Psoas muscle (tissue), 8 donors: Measurements from ENCODE around the gene CYP2U1. TPM values are rescaled to one million over a fixed set of nuclear protein-coding genes. Genes with fewer than 3 reads are reported as not detected.
"Not testable (repeated sequence)": the region's sequence is repeated elsewhere in the genome, so short reads cannot be mapped to it uniquely, and the experiment has no call there.

Source experiments
- ATAC-seq, 4 donors: fragments of 200-7000 bp; cut with Tn5 transposase; one replicate each; pipeline ENCODE4 v1.9.1; 2020; ENCODE audit warnings: moderate library complexity in 3 of 4, mild to moderate bottlenecking in 2 of 4
- DNase-seq, 2 donors: peaks; one replicate each; pipeline ENCODE4 v3.0.0-alpha.2; 2020
- H3K27ac ChIP-seq: fragments of 200-600 bp; one replicate; pipeline ENCODE4 v1.8.0; 2022
- H3K27me3 ChIP-seq, 3 donors: fragments of 200-600 bp in 1 of 3; one replicate each; pipeline versions ENCODE4 v1.6.1 to v1.8.0; 2013 to 2022; ENCODE audit warnings: low read length in 2 of 3, mild to moderate bottlenecking in 2 of 3, moderate library complexity in 1 of 3; ENCODE audit not compliant: insufficient read depth in 3 of 3
- H3K36me3 ChIP-seq, 2 donors: fragments of 200-600 bp in 1 of 2; one replicate each; pipeline versions ENCODE4 v1.6.1 to v1.8.0; 2013 to 2022; ENCODE audit warnings: low read depth in 1 of 2, mild to moderate bottlenecking in 1 of 2, moderate library complexity in 1 of 2; ENCODE audit not compliant: insufficient read depth in 1 of 2
- H3K4me1 ChIP-seq: fragments of 200-600 bp; one replicate; pipeline ENCODE4 v1.8.0; 2022
- H3K4me3 ChIP-seq: fragments of 200-600 bp; one replicate; pipeline ENCODE4 v1.8.0; 2022; ENCODE audit warnings: mild to moderate bottlenecking
- H3K9me3 ChIP-seq: fragments of 200-600 bp; one replicate; pipeline ENCODE4 v1.8.0; 2022
- WGBS, 3 donors: extraction: QIAGEN DNeasy Blood & Tissue Kit; methylation state at CpG; one replicate each; pipeline versions ENCODE4 v1.1.6 to v1.1.7; 2013; 5-methylcytosine and 5-hydroxymethylcytosine counted together
- intact Hi-C, 2 donors: fragments of 100-400 bp; cut with DNase I; formaldehyde crosslinking; loops; one replicate each; pipeline versions ENCODE4 v1.11.0 to v1.14.2; 2022
- polyA plus RNA-seq, 3 donors: library from polyadenylated mRNA; stranded (reverse); fragments of 200-250 nt; gene quantifications; one replicate each; pipeline ENCODE4 v1.2.3, GENCODE V29; 2013
- total RNA-seq, 4 donors: library from RNA; stranded (reverse); fragmentation: NEBNext Ultra II Directional in 2 of 4; extraction: Animal tissue kit (Norgen Biotek cat#: 25700) in 2 of 4; gene quantifications; one replicate each; pipeline versions ENCODE4 v1.2.1 to v1.2.4, GENCODE V29; 2021 to 2023
- TF ChIP-seq, protein P1 (sequence below): fragments of 200-600 bp; IDR thresholded peaks from one replicate; pipeline ENCODE4 v1.8.0; 2022; ENCODE audit warnings: antibody characterized with exemption
- donor health status: healthy with polysubstance abuse.
- donor health status: DM: no; HTN: no; CAD: no; lungs with moderate emphysema.
- donor health status: Bipolar disorder and iron deficiency.
- donor health status: healthy.
- donor health status: DM: yes; HTN: yes; CAD: no.
- donor health status: DM: no; HTN: no; CAD: no.
- donor health status: DM: no; HTN: no; CAD: no.
- donor health status: DM: yes; HTN: yes; CAD: no.

CYP2U1 gene
- total and polyA plus RNA-seq, 7 donors: 0.95 to 4.5 (median 3.5) TPM

DNA sequence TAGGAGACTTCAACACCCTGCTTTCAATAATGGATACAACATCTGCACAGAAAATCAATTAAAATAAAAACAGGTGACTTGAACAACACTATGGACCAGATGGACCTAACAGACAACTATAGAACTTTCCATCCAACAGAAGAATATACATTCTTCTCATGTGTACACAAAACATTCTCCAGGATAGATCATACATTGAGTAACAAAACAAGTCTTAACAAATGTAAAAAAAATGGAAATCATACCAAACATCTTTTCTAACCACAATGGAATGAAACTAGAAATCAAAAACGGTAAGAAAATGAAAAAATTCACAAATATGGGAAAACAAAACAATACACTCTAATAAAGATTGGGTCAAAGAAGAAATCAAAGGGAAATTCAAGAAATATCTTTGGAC is 24.7 kb downstream of the CYP2U1 start:
- Histone ChIP-seq H3K27ac (no peak overlapping the region), H3K27me3 (no peaks in the 10 kb centered on the region), H3K4me3 (no peak overlapping the region), H3K9me3 (peaks cover 3% of the 10 kb centered on the region), H3K36me3 (peaks cover 0 to 6% of the 10 kb centered on the region in 2 donors), H3K4me1 (no peaks in the 10 kb centered on the region)
- 77 to 91% (median 90%) methylated on average over 1 of the region's 1 CpG for WGBS, 3 donors
- DNase-seq (no peak), ATAC-seq (no peak)
- TF ChIP-seq, protein P1, sequence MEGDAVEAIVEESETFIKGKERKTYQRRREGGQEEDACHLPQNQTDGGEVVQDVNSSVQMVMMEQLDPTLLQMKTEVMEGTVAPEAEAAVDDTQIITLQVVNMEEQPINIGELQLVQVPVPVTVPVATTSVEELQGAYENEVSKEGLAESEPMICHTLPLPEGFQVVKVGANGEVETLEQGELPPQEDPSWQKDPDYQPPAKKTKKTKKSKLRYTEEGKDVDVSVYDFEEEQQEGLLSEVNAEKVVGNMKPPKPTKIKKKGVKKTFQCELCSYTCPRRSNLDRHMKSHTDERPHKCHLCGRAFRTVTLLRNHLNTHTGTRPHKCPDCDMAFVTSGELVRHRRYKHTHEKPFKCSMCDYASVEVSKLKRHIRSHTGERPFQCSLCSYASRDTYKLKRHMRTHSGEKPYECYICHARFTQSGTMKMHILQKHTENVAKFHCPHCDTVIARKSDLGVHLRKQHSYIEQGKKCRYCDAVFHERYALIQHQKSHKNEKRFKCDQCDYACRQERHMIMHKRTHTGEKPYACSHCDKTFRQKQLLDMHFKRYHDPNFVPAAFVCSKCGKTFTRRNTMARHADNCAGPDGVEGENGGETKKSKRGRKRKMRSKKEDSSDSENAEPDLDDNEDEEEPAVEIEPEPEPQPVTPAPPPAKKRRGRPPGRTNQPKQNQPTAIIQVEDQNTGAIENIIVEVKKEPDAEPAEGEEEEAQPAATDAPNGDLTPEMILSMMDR: no peak
- intact Hi-C loops: no loop called here

- ATAC-seq (no peak), DNase-seq (no peak)
- Histone ChIP-seq H3K27me3 (no peaks in the 10 kb centered on the region), H3K27ac (no peak overlapping the region), H3K4me1 (no peaks in the 10 kb centered on the region), H3K36me3 (no peaks in the 10 kb centered on the region), H3K9me3 (peaks cover 2% of the 10 kb centered on the region), H3K4me3 (no peak overlapping the region)
- intact Hi-C loops: no loop called here
- 71 to 77% (median 76%) methylated on average over 4 of the region's 4 CpGs for WGBS, 3 donors
- TF ChIP-seq, protein P1: no peak
These were observed 35.6 kb downstream of the CYP2U1 start for GRCh38 chr4:107966903-107967302.

DNA sequence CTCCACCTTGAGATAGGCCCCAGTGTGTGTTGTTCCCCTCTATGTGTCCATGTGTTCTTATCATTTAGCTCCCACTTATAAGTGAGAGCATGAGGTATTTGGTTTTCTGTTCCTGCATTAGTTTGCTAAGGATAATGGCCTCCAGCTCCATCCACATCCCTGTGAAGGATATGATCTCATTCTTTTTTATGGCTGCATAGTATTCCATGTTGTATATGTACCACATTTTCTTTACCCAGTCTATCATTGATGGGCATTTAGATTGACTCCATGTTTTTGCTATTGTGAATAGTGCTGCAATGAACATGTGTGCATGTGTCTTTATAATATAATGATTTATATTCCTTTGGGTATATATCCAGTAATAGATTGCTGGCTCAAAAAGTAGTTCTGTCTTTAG is 36.2 kb downstream of the CYP2U1 start:
- H3K27ac ChIP-seq, intact Hi-C loops, DNase-seq, H3K9me3 ChIP-seq, ATAC-seq, H3K27me3 ChIP-seq, H3K4me1 ChIP-seq, H3K36me3 ChIP-seq, H3K4me3 ChIP-seq: not testable (repeated sequence)

- 93 to 100% (median 98%) methylated on average over 1 of the region's 1 CpG for WGBS, 3 donors
- ATAC-seq, intact Hi-C loops: not testable (repeated sequence)
These were observed 36.6 kb downstream of the CYP2U1 start for GRCh38 chr4:107967921-107968320.

DNA sequence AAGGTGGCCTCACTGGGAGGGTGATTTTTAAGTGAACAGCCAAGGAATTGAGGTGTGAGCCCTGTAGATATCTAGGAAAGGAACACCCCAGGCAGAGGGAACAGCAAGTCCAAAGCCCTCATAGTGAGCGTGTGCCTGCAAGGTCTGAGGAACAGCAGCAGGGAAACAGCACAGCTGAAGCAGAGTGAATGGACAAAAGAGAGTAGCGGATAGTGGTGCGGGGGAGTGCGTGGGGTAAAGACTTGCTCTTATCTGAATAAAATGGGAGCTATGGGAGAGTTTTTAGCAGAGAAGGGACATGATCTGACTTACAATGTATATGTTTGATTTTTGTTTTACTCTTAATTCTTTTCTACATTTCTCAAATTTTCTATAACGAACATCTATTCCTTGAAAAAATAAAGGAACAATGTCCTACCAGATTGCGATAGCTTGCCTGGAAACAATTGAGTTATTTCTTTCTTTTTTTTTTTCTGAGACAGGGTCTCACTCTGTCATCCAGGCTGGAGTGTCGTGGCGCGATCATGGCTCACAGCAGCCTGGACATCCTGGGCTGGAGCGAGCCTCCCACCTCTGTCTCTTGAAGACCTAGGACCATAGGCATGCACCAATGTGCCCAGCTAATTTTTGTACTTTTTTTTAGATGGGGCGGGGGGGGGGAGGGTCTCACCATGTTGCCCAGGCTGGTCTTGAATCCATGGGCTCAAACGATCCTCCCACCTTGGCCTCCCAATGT is 38.9 kb downstream of the CYP2U1 start:
- no peaks in the 10 kb centered on the region for H3K4me1 ChIP-seq
- no peak for DNase-seq
- WGBS, 3 donors: 95 to 98% (median 96%) methylated on average over 12 of the region's 12 CpGs
- H3K36me3 ChIP-seq: no peaks in the 10 kb centered on the region
- intact Hi-C loops: no loop called here
- H3K27me3 ChIP-seq: no peaks in the 10 kb centered on the region
- TF ChIP-seq, protein P1: no peak
- ATAC-seq: no peak
- H3K27ac ChIP-seq: no peak overlapping the region
- no peak overlapping the region for H3K4me3 ChIP-seq
- H3K9me3 ChIP-seq: peaks cover 2% of the 10 kb centered on the region

More at GRCh38 chr4:107967921-107968320, 36.6 kb downstream of the CYP2U1 start:
- H3K4me1 ChIP-seq, H3K9me3 ChIP-seq, H3K36me3 ChIP-seq, DNase-seq, H3K27ac ChIP-seq, H3K27me3 ChIP-seq, H3K4me3 ChIP-seq: not testable (repeated sequence)

DNA sequence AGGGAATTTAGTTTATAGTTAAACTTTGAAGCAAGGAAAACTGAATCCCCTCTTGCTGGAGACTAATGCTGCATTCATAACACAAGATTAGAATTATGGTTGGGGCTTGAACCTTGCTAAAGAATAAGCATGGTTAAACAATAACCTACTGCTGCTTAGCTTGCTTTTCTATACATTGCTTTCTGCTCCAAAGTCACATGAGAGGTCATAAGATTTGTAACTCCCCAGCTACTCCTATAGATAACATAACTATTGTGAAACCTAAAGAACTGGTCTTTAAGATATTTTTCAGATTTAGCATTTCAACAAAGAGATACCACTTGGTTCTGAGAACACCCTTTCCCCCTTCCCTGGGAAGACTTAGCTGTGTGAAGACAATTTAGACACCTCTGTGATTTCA is 41.3 kb downstream of the CYP2U1 start:
- H3K9me3 ChIP-seq: no peaks in the 10 kb centered on the region
- DNase-seq (no peak), ATAC-seq (no peak)
- intact Hi-C loops: no loop called here
- H3K4me1 ChIP-seq: no peaks in the 10 kb centered on the region
- TF ChIP-seq, protein P1: no peak
- H3K36me3 ChIP-seq: no peaks in the 10 kb centered on the region
- H3K27ac ChIP-seq: no peak overlapping the region
- H3K4me3 ChIP-seq: no peak overlapping the region
- no peaks in the 10 kb centered on the region for H3K27me3 ChIP-seq
